Tibial nerve (tissue), 4 donors: ENCODE results near the gene DNAH14. TPM values are rescaled to one million over a fixed set of nuclear protein-coding genes. Genes with fewer than 3 reads are reported as not detected.

Experiments
- DNase-seq, 2 donors: peaks; one replicate each; pipeline ENCODE4 v3.0.0-alpha.2; 2019; ENCODE audit warnings: low spot score in 2 of 2
- H3K27ac ChIP-seq, 4 donors: fragments of 200-600 bp; sonication (generic) in 3 of 4; one replicate each; pipeline ENCODE4 v1.5.1; 2017 to 2019; ENCODE audit warnings: mild to moderate bottlenecking in 1 of 4
- H3K27me3 ChIP-seq, 2 donors: fragments of 200-600 bp; sonication (generic) in 1 of 2; one replicate each; pipeline versions ENCODE4 v1.5.1 to v1.6.0; 2017 to 2019
- H3K36me3 ChIP-seq, 3 donors: fragments of 200-600 bp; sonication (generic); one replicate each; pipeline ENCODE4 v1.5.1; 2018 to 2019
- H3K4me1 ChIP-seq, 4 donors: fragments of 200-600 bp; sonication (generic) in 3 of 4; one replicate each; pipeline ENCODE4 v1.5.1; 2017 to 2019
- H3K4me3 ChIP-seq, 4 donors: fragments of 200-600 bp; sonication (generic) in 3 of 4; one replicate each; pipeline ENCODE4 v1.5.1; 2017 to 2019; ENCODE audit warnings: mild to moderate bottlenecking in 1 of 4, moderate library complexity in 1 of 4
- H3K9me3 ChIP-seq, 4 donors: fragments of 200-600 bp; sonication (generic) in 3 of 4; one replicate each; pipeline ENCODE4 v1.5.1; 2017 to 2019
- EP300 ChIP-seq, 2 donors: sonication (generic); formaldehyde crosslinking; IDR thresholded peaks; one replicate each; pipeline ENCODE4 v1.6.1; 2017; ENCODE audit warnings: antibody characterized with exemption in 2 of 2, mild to moderate bottlenecking in 1 of 2
- POLR2A ChIP-seq, 2 donors: fragments of 450-650 bp; IDR thresholded peaks; one replicate each; pipeline ENCODE4 v1.6.1; 2017; ENCODE audit warnings: antibody characterized with exemption in 2 of 2, mild to moderate bottlenecking in 2 of 2, moderate library complexity in 2 of 2
- WGBS, 2 donors: methylation state at CpG; one replicate each; pipeline ENCODE4 v1.1.5; 2018; 5-methylcytosine and 5-hydroxymethylcytosine counted together
- total RNA-seq, 4 donors: library from RNA; depleted of rRNA; stranded (reverse); fragments of >200 nt; gene quantifications; one replicate each; pipeline ENCODE4 v1.1.0, GENCODE V29; 2016
- TF ChIP-seq, protein P1 (sequence below), 5 experiments: fragments of 200-600 bp in 3 of 5; fragments of 450-650 bp in 2 of 5; sonication (generic) in 3 of 5; IDR thresholded peaks; one replicate each; pipeline ENCODE4 v1.5.1; 2016 to 2019; ENCODE audit warnings: antibody characterized with exemption in 5 of 5, mild to moderate bottlenecking in 3 of 5, moderate library complexity in 2 of 5

DNAH14 gene
- total RNA-seq, 4 donors from 2014 or later, result 1.2 to 6.5 (median 4.4) TPM

DNA sequence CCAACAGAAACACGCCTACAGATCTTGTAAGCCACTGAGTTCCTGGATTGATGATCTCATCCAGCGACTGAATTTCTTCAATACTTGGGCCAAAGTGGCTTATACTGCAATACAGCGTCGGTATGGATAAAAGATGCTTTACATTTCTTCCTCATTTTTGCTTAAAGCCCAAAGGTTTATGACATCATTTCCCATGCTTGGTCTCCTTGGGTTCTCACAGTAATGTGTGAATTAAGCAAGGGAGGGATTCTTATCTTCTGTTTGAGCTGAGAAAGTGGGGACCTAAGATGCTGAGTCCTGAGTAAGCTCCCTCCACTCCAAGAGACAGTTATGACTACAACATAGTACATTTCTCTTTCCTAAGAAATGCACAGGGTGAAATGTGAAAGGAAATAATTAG, 458.9 kb downstream of the DNAH14 start:
- Histone ChIP-seq H3K36me3 (no peaks in the 10 kb centered on the region), H3K27ac (no peak overlapping the region), H3K9me3 (no peaks in the 10 kb centered on the region), H3K27me3 (no peaks in the 10 kb centered on the region), H3K4me3 (no peak overlapping the region), H3K4me1 (no peaks in the 10 kb centered on the region)
- TF ChIP-seq, protein P1, sequence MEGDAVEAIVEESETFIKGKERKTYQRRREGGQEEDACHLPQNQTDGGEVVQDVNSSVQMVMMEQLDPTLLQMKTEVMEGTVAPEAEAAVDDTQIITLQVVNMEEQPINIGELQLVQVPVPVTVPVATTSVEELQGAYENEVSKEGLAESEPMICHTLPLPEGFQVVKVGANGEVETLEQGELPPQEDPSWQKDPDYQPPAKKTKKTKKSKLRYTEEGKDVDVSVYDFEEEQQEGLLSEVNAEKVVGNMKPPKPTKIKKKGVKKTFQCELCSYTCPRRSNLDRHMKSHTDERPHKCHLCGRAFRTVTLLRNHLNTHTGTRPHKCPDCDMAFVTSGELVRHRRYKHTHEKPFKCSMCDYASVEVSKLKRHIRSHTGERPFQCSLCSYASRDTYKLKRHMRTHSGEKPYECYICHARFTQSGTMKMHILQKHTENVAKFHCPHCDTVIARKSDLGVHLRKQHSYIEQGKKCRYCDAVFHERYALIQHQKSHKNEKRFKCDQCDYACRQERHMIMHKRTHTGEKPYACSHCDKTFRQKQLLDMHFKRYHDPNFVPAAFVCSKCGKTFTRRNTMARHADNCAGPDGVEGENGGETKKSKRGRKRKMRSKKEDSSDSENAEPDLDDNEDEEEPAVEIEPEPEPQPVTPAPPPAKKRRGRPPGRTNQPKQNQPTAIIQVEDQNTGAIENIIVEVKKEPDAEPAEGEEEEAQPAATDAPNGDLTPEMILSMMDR (IDR thresholded peaks at IDR 0.05), result no peak
- TF ChIP-seq POLR2A (IDR thresholded peaks at IDR 0.05), result no peak
- TF ChIP-seq EP300 (IDR thresholded peaks at IDR 0.05), result no peak
- WGBS, 2 donors, result 29 to 51% methylated on average over 4 of the region's 4 CpGs
- no peak for DNase-seq

DNA sequence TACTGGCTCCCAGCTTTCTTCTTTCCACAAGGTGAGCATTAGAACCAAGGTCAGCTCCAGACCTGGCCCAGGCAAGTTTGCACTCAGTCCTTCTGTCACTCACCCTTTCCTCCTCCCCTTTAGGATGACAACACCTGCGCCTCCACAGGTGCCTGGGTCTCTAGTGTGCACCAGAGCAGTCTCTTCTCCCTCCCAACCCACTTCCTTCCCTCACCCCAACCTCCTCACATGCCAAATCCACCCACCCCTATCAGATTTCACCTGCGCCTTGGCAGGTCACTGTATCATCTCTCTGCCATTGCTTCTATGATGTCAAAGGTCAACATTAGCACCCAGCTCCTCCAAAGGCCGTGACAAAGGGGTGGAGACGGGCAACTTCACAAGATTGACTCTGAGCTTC, 460.4 kb downstream of the DNAH14 start:
- H3K36me3 ChIP-seq, result no peaks in the 10 kb centered on the region
- no peaks in the 10 kb centered on the region for H3K4me1 ChIP-seq
- H3K9me3 ChIP-seq, result no peaks in the 10 kb centered on the region
- no peak for DNase-seq
- WGBS, 2 donors, result 91% methylated on average over 4 of the region's 4 CpGs
- no peaks in the 10 kb centered on the region for H3K27me3 ChIP-seq
- no peak overlapping the region for H3K27ac ChIP-seq
- H3K4me3 ChIP-seq, result no peak overlapping the region
- TF ChIP-seq POLR2A (IDR thresholded peaks at IDR 0.05), result no peak
- TF ChIP-seq, protein P1 (IDR thresholded peaks at IDR 0.05), result no peak
- TF ChIP-seq EP300 (IDR thresholded peaks at IDR 0.05), result no peak

DNA sequence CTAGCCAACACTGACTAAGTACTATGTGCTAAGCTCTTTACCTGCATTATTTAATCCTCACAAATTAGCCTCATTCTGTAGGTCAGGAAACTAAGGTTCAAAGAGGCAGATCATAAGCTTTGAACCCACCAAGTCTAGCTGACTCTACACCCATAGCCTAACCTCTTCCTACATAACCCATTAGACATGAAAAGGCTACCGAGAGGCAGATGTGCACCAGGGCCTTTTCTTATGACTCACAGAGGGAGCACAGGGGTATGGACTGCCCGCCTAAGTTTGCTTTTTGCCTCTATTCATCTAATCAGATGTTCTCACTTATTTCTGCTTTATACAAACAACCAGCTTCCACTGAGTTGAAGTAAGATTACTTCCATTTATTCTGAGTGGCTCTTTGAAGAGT, 466.9 kb downstream of the DNAH14 start:
- TF ChIP-seq EP300 (IDR thresholded peaks at IDR 0.05) (no peak), POLR2A (IDR thresholded peaks at IDR 0.05) (no peak)
- TF ChIP-seq, protein P1 (IDR thresholded peaks at IDR 0.05), result no peak
- Histone ChIP-seq H3K4me1 (no peaks in the 10 kb centered on the region), H3K27me3 (no peaks in the 10 kb centered on the region), H3K27ac (no peak overlapping the region), H3K36me3 (peaks cover 0 to 47% (median 0%) of the 10 kb centered on the region in 3 donors), H3K9me3 (no peaks in the 10 kb centered on the region), H3K4me3 (no peak overlapping the region)
- DNase-seq, result no peak
- WGBS, 2 donors, result 91 to 95% methylated on average over 2 of the region's 2 CpGs

DNA sequence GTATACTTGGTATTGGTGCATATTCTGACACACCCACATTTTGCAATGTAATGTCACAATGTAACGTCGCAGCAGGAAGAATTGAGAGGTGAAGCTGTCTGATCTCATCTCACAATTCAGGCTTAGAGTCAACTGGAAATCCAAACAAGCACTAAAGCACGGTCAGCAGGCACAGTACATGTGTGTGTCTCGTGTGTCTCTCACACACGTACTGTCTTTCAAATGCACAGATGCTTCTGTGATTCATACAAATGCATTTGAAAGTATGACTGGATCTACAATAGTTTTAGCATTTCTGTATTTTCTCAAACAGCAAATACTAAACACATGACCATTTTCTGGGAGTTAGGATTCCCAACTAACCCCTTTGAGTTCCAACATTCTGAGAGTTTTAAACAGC, 471.5 kb downstream of the DNAH14 start:
- Histone ChIP-seq H3K9me3 (no peaks in the 10 kb centered on the region), H3K27me3 (no peaks in the 10 kb centered on the region), H3K4me3 (no peak overlapping the region), H3K36me3 (peaks cover 0 to 81% (median 0%) of the 10 kb centered on the region in 3 donors), H3K4me1 (no peaks in the 10 kb centered on the region), H3K27ac (no peak overlapping the region)
- TF ChIP-seq, protein P1 (IDR thresholded peaks at IDR 0.05), result no peak
- no peak for TF ChIP-seq POLR2A (IDR thresholded peaks at IDR 0.05)
- TF ChIP-seq EP300 (IDR thresholded peaks at IDR 0.05), result no peak
- DNase-seq, result no peak
- 87 to 95% methylated on average over 5 of the region's 5 CpGs for WGBS, 2 donors

DNA sequence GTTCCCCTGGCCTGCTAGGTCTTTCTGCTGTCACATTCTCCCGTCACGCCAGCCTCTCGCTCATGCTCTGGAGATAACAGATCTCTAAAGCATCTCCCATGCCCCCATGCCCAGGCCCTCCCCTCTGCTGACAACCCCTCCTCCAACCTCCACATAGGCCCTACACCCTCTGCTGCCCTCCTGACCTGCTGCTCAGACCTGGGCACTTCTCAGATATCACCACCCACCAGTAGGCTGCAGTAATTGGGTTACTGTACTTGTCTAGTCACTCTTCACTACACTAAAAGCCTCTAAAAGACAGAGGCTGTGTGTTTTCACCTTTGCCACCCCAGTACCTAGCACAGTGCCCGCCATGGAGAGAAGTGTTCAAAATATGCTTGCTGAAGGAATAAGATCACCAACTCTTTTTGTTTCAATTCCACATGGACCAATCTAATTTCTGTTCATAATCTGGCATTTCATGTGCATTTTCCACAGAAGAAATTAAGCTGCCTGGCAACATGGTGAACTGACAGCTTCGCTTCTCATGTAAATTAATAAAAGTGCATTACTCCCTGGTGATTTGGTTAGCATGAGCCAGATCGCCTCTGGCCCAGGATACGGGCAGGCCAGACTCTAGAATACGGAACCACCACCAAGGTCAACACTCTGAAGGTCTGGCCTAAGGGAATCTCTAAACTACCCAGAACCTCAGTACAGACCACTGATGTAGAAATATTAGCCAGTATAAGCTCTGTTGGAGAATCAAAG, 477.7 kb downstream of the DNAH14 start:
- Histone ChIP-seq H3K9me3 (no peaks in the 10 kb centered on the region), H3K36me3 (peaks cover 4 to 79% (median 5%) of the 10 kb centered on the region in 3 donors), H3K4me1 (no peaks in the 10 kb centered on the region), H3K4me3 (no peak overlapping the region), H3K27me3 (no peaks in the 10 kb centered on the region), H3K27ac (no peak overlapping the region)
- WGBS, 2 donors, result 96 to 97% methylated on average over 8 of the region's 8 CpGs
- TF ChIP-seq POLR2A (IDR thresholded peaks at IDR 0.05) (no peak), EP300 (IDR thresholded peaks at IDR 0.05) (no peak)
- TF ChIP-seq, protein P1 (IDR thresholded peaks at IDR 0.05), result no peak
- DNase-seq, result no peak
